ENCODE results near the gene VSNL1.

VSNL1 gene

GRCh38 chr2:17610521-17610920 lies 70.0 kb downstream of the VSNL1 start:
- Histone ChIP-seq H2BK12ac (ENCODE audit: low read length in 2 of 2) (no peak overlapping the region), H2BK5ac (ENCODE audit: low read depth, low read length, poor library complexity, severe bottlenecking) (no peak overlapping the region), H3K14ac (ENCODE audit: low read length in 2 of 2) (no peak overlapping the region), H3K23ac (ENCODE audit: low read length in 2 of 2) (no peak overlapping the region), H4K8ac (ENCODE audit: low read length) (no peak overlapping the region), H3K9ac (ENCODE audit: low read length) (no peak overlapping the region), H3K4ac (ENCODE audit: low read depth in 1 of 2, low read length in 2 of 2) (no peak overlapping the region), H3K18ac (ENCODE audit: low read depth in 1 of 2, low read length in 2 of 2) (no peak overlapping the region), H3K4me3 (ENCODE audit: insufficient read depth in 1 of 2, low read depth in 1 of 2, low read length in 2 of 2) (no peak overlapping the region), H3K27me3 (ENCODE audit: control insufficient read depth in 1 of 2, insufficient read depth in 1 of 2, low read length in 2 of 2) (no peaks in the 10 kb centered on the region), H2BK120ac (ENCODE audit: low read depth, low read length) (no peak overlapping the region), H3K4me1 (ENCODE audit: control insufficient read depth, insufficient read depth, low read depth, low read length) (no peaks in the 10 kb centered on the region), H3K9me3 (ENCODE audit: control insufficient read depth, low read length) (no peaks in the 10 kb centered on the region), H3K79me1 (replicated peaks; ENCODE audit: low read length, poor library complexity, severe bottlenecking) (no peaks in the 10 kb centered on the region), H4K91ac (ENCODE audit: low read length) (no peak overlapping the region), H2AK5ac (ENCODE audit: low read length, severe bottlenecking) (no peak overlapping the region), H3K27ac (ENCODE audit: low read length, poor library complexity, severe bottlenecking) (no peak overlapping the region), H2AFZ (ENCODE audit: low read depth, low read length) (no peak overlapping the region), H3K36me3 (ENCODE audit: control insufficient read depth in 1 of 2, insufficient read depth in 2 of 2, low read depth in 1 of 2, low read length in 2 of 2) (no peaks in the 10 kb centered on the region), H2BK15ac (ENCODE audit: low read depth, poor library complexity, severe bottlenecking) (no peak overlapping the region), H3K4me2 (ENCODE audit: low read length, poor library complexity, severe bottlenecking) (no peak overlapping the region)
- DNase-seq = peak; percentile 18
- 82% methylated on average over 3 of the region's 3 CpGs for WGBS

GRCh38 chr2:17611036-17611435 lies 70.5 kb downstream of the VSNL1 start:
- Histone ChIP-seq H4K8ac (ENCODE audit: low read length) (no peak overlapping the region), H2BK15ac (ENCODE audit: low read depth, poor library complexity, severe bottlenecking) (no peak overlapping the region), H3K9me3 (ENCODE audit: control insufficient read depth, low read length) (no peaks in the 10 kb centered on the region), H3K27me3 (ENCODE audit: control insufficient read depth in 1 of 2, insufficient read depth in 1 of 2, low read length in 2 of 2) (no peaks in the 10 kb centered on the region), H3K4ac (ENCODE audit: low read depth in 1 of 2, low read length in 2 of 2) (no peak overlapping the region), H2BK5ac (ENCODE audit: low read depth, low read length, poor library complexity, severe bottlenecking) (no peak overlapping the region), H2AK5ac (ENCODE audit: low read length, severe bottlenecking) (no peak overlapping the region), H3K27ac (ENCODE audit: low read length, poor library complexity, severe bottlenecking) (no peak overlapping the region), H3K4me1 (ENCODE audit: control insufficient read depth, insufficient read depth, low read depth, low read length) (peaks cover 1% of the 10 kb centered on the region), H3K14ac (ENCODE audit: low read length in 2 of 2) (no peak overlapping the region), H3K9ac (ENCODE audit: low read length) (no peak overlapping the region), H3K23ac (ENCODE audit: low read length in 2 of 2) (no peak overlapping the region), H3K18ac (ENCODE audit: low read depth in 1 of 2, low read length in 2 of 2) (no peak overlapping the region), H2AFZ (ENCODE audit: low read depth, low read length) (no peak overlapping the region), H2BK120ac (ENCODE audit: low read depth, low read length) (no peak overlapping the region), H2BK12ac (ENCODE audit: low read length in 2 of 2) (no peak overlapping the region), H3K4me2 (ENCODE audit: low read length, poor library complexity, severe bottlenecking) (no peak overlapping the region), H3K79me1 (replicated peaks; ENCODE audit: low read length, poor library complexity, severe bottlenecking) (no peaks in the 10 kb centered on the region), H3K36me3 (ENCODE audit: control insufficient read depth in 1 of 2, insufficient read depth in 2 of 2, low read depth in 1 of 2, low read length in 2 of 2) (no peaks in the 10 kb centered on the region), H3K4me3 (ENCODE audit: insufficient read depth in 1 of 2, low read depth in 1 of 2, low read length in 2 of 2) (no peak overlapping the region), H4K91ac (ENCODE audit: low read length) (no peak overlapping the region)
- DNase-seq = no peak
- 94% methylated on average over 3 of the region's 3 CpGs for WGBS

GRCh38 chr2:17614174-17614930 lies 73.9 kb downstream of the VSNL1 start:
- Histone ChIP-seq H4K91ac (ENCODE audit: low read length) (no peak overlapping the region), H3K4me3 (ENCODE audit: insufficient read depth in 1 of 2, low read depth in 1 of 2, low read length in 2 of 2) (no peak overlapping the region), H2BK5ac (ENCODE audit: low read depth, low read length, poor library complexity, severe bottlenecking) (no peak overlapping the region), H3K79me1 (replicated peaks; ENCODE audit: low read length, poor library complexity, severe bottlenecking) (no peaks in the 10 kb centered on the region), H3K36me3 (ENCODE audit: control insufficient read depth in 1 of 2, insufficient read depth in 2 of 2, low read depth in 1 of 2, low read length in 2 of 2) (no peaks in the 10 kb centered on the region), H3K23ac (ENCODE audit: low read length in 2 of 2) (no peak overlapping the region), H4K8ac (ENCODE audit: low read length) (no peak overlapping the region), H3K4ac (ENCODE audit: low read depth in 1 of 2, low read length in 2 of 2) (no peak overlapping the region), H3K4me1 (ENCODE audit: control insufficient read depth, insufficient read depth, low read depth, low read length) (peaks cover 2% of the 10 kb centered on the region), H3K14ac (ENCODE audit: low read length in 2 of 2) (no peak overlapping the region), H3K18ac (ENCODE audit: low read depth in 1 of 2, low read length in 2 of 2) (no peak overlapping the region), H3K9me3 (ENCODE audit: control insufficient read depth, low read length) (no peaks in the 10 kb centered on the region), H2BK12ac (ENCODE audit: low read length in 2 of 2) (no peak overlapping the region), H3K27me3 (ENCODE audit: control insufficient read depth in 1 of 2, insufficient read depth in 1 of 2, low read length in 2 of 2) (no peaks in the 10 kb centered on the region), H3K4me2 (ENCODE audit: low read length, poor library complexity, severe bottlenecking) (no peak overlapping the region), H3K27ac (ENCODE audit: low read length, poor library complexity, severe bottlenecking) (no peak overlapping the region), H2AFZ (ENCODE audit: low read depth, low read length) (no peak overlapping the region), H2BK120ac (ENCODE audit: low read depth, low read length) (no peak overlapping the region), H2AK5ac (ENCODE audit: low read length, severe bottlenecking) (no peak overlapping the region), H3K9ac (ENCODE audit: low read length) (no peak overlapping the region), H2BK15ac (ENCODE audit: low read depth, poor library complexity, severe bottlenecking) (no peak overlapping the region)
- no peak for DNase-seq
- WGBS = 94% methylated on average over 4 of the region's 4 CpGs

DNA sequence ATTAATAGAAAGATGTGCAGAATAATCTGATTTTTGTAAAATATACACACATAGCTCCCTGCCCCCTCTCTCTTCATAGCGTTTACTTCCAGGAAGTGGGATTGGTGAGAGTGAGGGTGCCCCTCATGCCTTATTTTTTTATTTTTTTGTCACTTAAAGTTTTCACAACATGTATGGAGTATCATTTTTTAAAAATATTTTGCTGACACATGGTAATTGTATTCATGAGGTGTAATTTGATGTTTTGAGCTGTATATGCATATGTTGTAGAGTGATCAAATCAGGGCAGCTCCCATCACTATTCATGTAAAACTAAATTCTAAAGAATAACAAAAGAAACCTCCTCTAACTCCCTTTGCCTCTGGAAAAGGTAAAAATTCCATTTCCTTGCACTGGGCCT lies 74.7 kb downstream of the VSNL1 start:
- Histone ChIP-seq H3K27me3 (ENCODE audit: control insufficient read depth in 1 of 2, insufficient read depth in 1 of 2, low read length in 2 of 2) (no peaks in the 10 kb centered on the region), H3K14ac (ENCODE audit: low read length in 2 of 2) (no peak overlapping the region)

More for the DNA sequence above, 74.7 kb downstream of the VSNL1 start:
- H2AFZ ChIP-seq (ENCODE audit: low read depth, low read length) = no peak overlapping the region
- no peak overlapping the region for H3K23ac ChIP-seq (ENCODE audit: low read length in 2 of 2)
- no peak overlapping the region for H3K27ac ChIP-seq (ENCODE audit: low read length, poor library complexity, severe bottlenecking)
- no peak overlapping the region for H2AK5ac ChIP-seq (ENCODE audit: low read length, severe bottlenecking)
- no peak overlapping the region for H4K91ac ChIP-seq (ENCODE audit: low read length)
- no peaks in the 10 kb centered on the region for H3K79me1 ChIP-seq (replicated peaks; ENCODE audit: low read length, poor library complexity, severe bottlenecking)
- no peak overlapping the region for H2BK120ac ChIP-seq (ENCODE audit: low read depth, low read length)
- H3K4me1 ChIP-seq (ENCODE audit: control insufficient read depth, insufficient read depth, low read depth, low read length) = peaks cover 2% of the 10 kb centered on the region
- H3K36me3 ChIP-seq (ENCODE audit: control insufficient read depth in 1 of 2, insufficient read depth in 2 of 2, low read depth in 1 of 2, low read length in 2 of 2) = no peaks in the 10 kb centered on the region
- no peak overlapping the region for H2BK12ac ChIP-seq (ENCODE audit: low read length in 2 of 2)
- H3K4ac ChIP-seq (ENCODE audit: low read depth in 1 of 2, low read length in 2 of 2) = no peak overlapping the region
- H2BK15ac ChIP-seq (ENCODE audit: low read depth, poor library complexity, severe bottlenecking) = no peak overlapping the region
- no peak overlapping the region for H3K4me3 ChIP-seq (ENCODE audit: insufficient read depth in 1 of 2, low read depth in 1 of 2, low read length in 2 of 2)
- H3K18ac ChIP-seq (ENCODE audit: low read depth in 1 of 2, low read length in 2 of 2) = no peak overlapping the region
- H3K9ac ChIP-seq (ENCODE audit: low read length) = peak overlapping the region; percentile 4
- H2BK5ac ChIP-seq (ENCODE audit: low read depth, low read length, poor library complexity, severe bottlenecking) = no peak overlapping the region
- H3K9me3 ChIP-seq (ENCODE audit: control insufficient read depth, low read length) = no peaks in the 10 kb centered on the region
- no peak overlapping the region for H4K8ac ChIP-seq (ENCODE audit: low read length)
- no peak overlapping the region for H3K4me2 ChIP-seq (ENCODE audit: low read length, poor library complexity, severe bottlenecking)
- DNase-seq = no peak
- WGBS = no CpG with 5 or more reads among the region's 1 CpG

Measured in mesenchymal stem cell (in vitro differentiated cells and primary cell).